Sigmoid colon (tissue), 7 donors: Measurements from ENCODE around the gene FAM76A. TPM values are rescaled to one million over a fixed set of nuclear protein-coding genes. Genes with fewer than 3 reads are reported as not detected.

Experiments used
- DNase-seq: peaks from one replicate; pipeline ENCODE4 v3.0.0-alpha.2; 2019
- H3K27ac ChIP-seq, 4 donors: fragments of 200-600 bp; sonication (generic); one replicate each; pipeline ENCODE4 v1.5.1; 2016 to 2019; ENCODE audit warnings: mild to moderate bottlenecking in 1 of 4
- H3K27me3 ChIP-seq, 3 donors: fragments of 200-600 bp; sonication (generic); one replicate each; pipeline ENCODE4 v1.5.1; 2019; ENCODE audit warnings: mild to moderate bottlenecking in 1 of 3
- H3K36me3 ChIP-seq, 4 donors: fragments of 200-600 bp; sonication (generic); one replicate each; pipeline ENCODE4 v1.5.1; 2016 to 2019
- H3K4me1 ChIP-seq, 4 donors: fragments of 200-600 bp; sonication (generic); one replicate each; pipeline ENCODE4 v1.5.1; 2017 to 2019
- H3K4me3 ChIP-seq, 4 donors: fragments of 200-600 bp; sonication (generic); one replicate each; pipeline ENCODE4 v1.5.1; 2017 to 2019; ENCODE audit warnings: mild to moderate bottlenecking in 2 of 4, moderate library complexity in 1 of 4
- H3K9me3 ChIP-seq, 4 donors: fragments of 200-600 bp in 3 of 4; sonication (generic) in 3 of 4; one replicate each; pipeline versions ENCODE4 v1.5.1 to v1.6.1; 2013 to 2019
- CTCF ChIP-seq, 4 experiments: fragments of 450-650 bp in 3 of 4; fragments of 200-600 bp in 1 of 4; IDR thresholded peaks; one replicate each; pipeline ENCODE4 v1.5.1; 2016 to 2019; ENCODE audit warnings: antibody characterized with exemption in 4 of 4, mild to moderate bottlenecking in 3 of 4, moderate library complexity in 2 of 4
- EP300 ChIP-seq, 4 donors: sonication (generic); formaldehyde crosslinking; IDR thresholded peaks; one replicate each; pipeline ENCODE4 v1.6.1; 2017; ENCODE audit warnings: antibody characterized with exemption in 4 of 4
- POLR2A ChIP-seq, 2 donors: fragments of 450-650 bp; IDR thresholded peaks; one replicate each; pipeline ENCODE4 v1.6.1; 2016; ENCODE audit warnings: antibody characterized with exemption in 2 of 2, mild to moderate bottlenecking in 2 of 2, moderate library complexity in 2 of 2
- POLR2AphosphoS5 ChIP-seq, 4 donors: sonication (generic); formaldehyde crosslinking; IDR thresholded peaks; one replicate each; pipeline ENCODE4 v1.6.1; 2017; ENCODE audit warnings: antibody characterized with exemption in 4 of 4
- WGBS, 2 donors: extraction: QIAGEN DNeasy Blood & Tissue Kit; methylation state at CpG; one replicate each; pipeline ENCODE4 v1.1.7; 2013; 5-methylcytosine and 5-hydroxymethylcytosine counted together
- intact Hi-C: fragments of 100-400 bp; cut with DNase I; formaldehyde crosslinking; loops from one replicate; pipeline ENCODE4 v1.15.1; 2023
- polyA plus RNA-seq, 3 donors: library from polyadenylated mRNA; stranded (reverse); fragments of 200-250 nt; gene quantifications; one replicate each; pipeline ENCODE4 v1.2.3, GENCODE V29; 2013
- total RNA-seq, 4 donors: library from RNA; depleted of rRNA; stranded (reverse); fragments of >200 nt; gene quantifications; one replicate each; pipeline ENCODE4 v1.1.0, GENCODE V29; 2016
- donor health status: healthy with polysubstance abuse.
- donor health status: Bipolar disorder and iron deficiency.
- donor health status: healthy.

Gene FAM76A
- total and polyA plus RNA-seq, 7 donors, result 3.6 to 24.3 (median 11.9) TPM

- Histone ChIP-seq H3K27ac (no peak overlapping the region), H3K9me3 (no peaks in the 10 kb centered on the region), H3K4me1 (peaks cover 0 to 6% (median 0%) of the 10 kb centered on the region in 4 donors), H3K4me3 (no peak overlapping the region), H3K36me3 (peaks cover 0 to 94% (median 41%) of the 10 kb centered on the region in 4 donors), H3K27me3 (no peaks in the 10 kb centered on the region)
- intact Hi-C loops, result no loop called here
- TF ChIP-seq POLR2AphosphoS5 (IDR thresholded peaks at IDR 0.05), result no peak
- TF ChIP-seq EP300 (IDR thresholded peaks at IDR 0.05), result no peak
- no peak for TF ChIP-seq POLR2A (IDR thresholded peaks at IDR 0.05)
- TF ChIP-seq CTCF (IDR thresholded peaks at IDR 0.05), result no peak
- no peak for DNase-seq
- 89 to 96% methylated on average over 1 of the region's 1 CpG for WGBS, 2 donors
Measured at GRCh38 chr1:27755286-27755685, 29.5 kb downstream of the FAM76A start.

- intact Hi-C loops, result no loop called here
- no peak for DNase-seq
- Histone ChIP-seq H3K9me3 (no peaks in the 10 kb centered on the region), H3K27ac (no peak overlapping the region), H3K4me3 (no peak overlapping the region), H3K27me3 (no peaks in the 10 kb centered on the region), H3K36me3 (peaks cover 0 to 94% (median 36%) of the 10 kb centered on the region in 4 donors), H3K4me1 (peaks cover 0 to 6% (median 0%) of the 10 kb centered on the region in 4 donors)
- TF ChIP-seq POLR2AphosphoS5 (IDR thresholded peaks at IDR 0.05), result peak in 1 of 4 donors; percentile 12
- no peak for TF ChIP-seq CTCF (IDR thresholded peaks at IDR 0.05)
- TF ChIP-seq POLR2A (IDR thresholded peaks at IDR 0.05), result no peak
- no peak for TF ChIP-seq EP300 (IDR thresholded peaks at IDR 0.05)
- 91 to 98% methylated on average over 4 of the region's 4 CpGs for WGBS, 2 donors
Measured at GRCh38 chr1:27755865-27756264, 30.1 kb downstream of the FAM76A start.

GRCh38 chr1:27759236-27759635 lies 33.5 kb downstream of the FAM76A start:
- Histone ChIP-seq H3K4me1 (peaks cover 0 to 6% (median 0%) of the 10 kb centered on the region in 4 donors), H3K4me3 (no peak overlapping the region), H3K27me3 (no peaks in the 10 kb centered on the region), H3K27ac (no peak overlapping the region), H3K9me3 (no peaks in the 10 kb centered on the region), H3K36me3 (peaks cover 0 to 81% (median 31%) of the 10 kb centered on the region in 4 donors)
- 93 to 98% methylated on average over 2 of the region's 2 CpGs for WGBS, 2 donors
- DNase-seq, result no peak
- TF ChIP-seq CTCF (IDR thresholded peaks at IDR 0.05) (no peak), POLR2A (IDR thresholded peaks at IDR 0.05) (no peak), EP300 (IDR thresholded peaks at IDR 0.05) (no peak), POLR2AphosphoS5 (IDR thresholded peaks at IDR 0.05) (no peak)
- intact Hi-C loops, result no loop called here

GRCh38 chr1:27760426-27760825 lies 34.7 kb downstream of the FAM76A start:
- no peak for DNase-seq
- no peaks in the 10 kb centered on the region for H3K9me3 ChIP-seq
- intact Hi-C loops, result no loop called here
- TF ChIP-seq POLR2AphosphoS5 (IDR thresholded peaks at IDR 0.05) (no peak), EP300 (IDR thresholded peaks at IDR 0.05) (no peak), CTCF (IDR thresholded peaks at IDR 0.05) (no peak), POLR2A (IDR thresholded peaks at IDR 0.05) (no peak)
- peaks cover 0 to 6% (median 0%) of the 10 kb centered on the region in 4 donors for H3K4me1 ChIP-seq
- H3K27me3 ChIP-seq, result no peaks in the 10 kb centered on the region
- peaks cover 0 to 70% (median 26%) of the 10 kb centered on the region in 4 donors for H3K36me3 ChIP-seq
- 84 to 85% methylated on average over 3 of the region's 3 CpGs for WGBS, 2 donors
- H3K27ac ChIP-seq, result peak overlapping the region in 1 of 4 donors; percentile 4
- H3K4me3 ChIP-seq, result no peak overlapping the region

- WGBS, 2 donors, result 95 to 97% methylated on average over 1 of the region's 1 CpG
- Histone ChIP-seq H3K4me3 (no peak overlapping the region), H3K4me1 (no peaks in the 10 kb centered on the region), H3K36me3 (peaks cover 0 to 54% (median 12%) of the 10 kb centered on the region in 4 donors), H3K27ac (no peak overlapping the region), H3K9me3 (no peaks in the 10 kb centered on the region), H3K27me3 (no peaks in the 10 kb centered on the region)
- intact Hi-C loops, result no loop called here
- no peak for TF ChIP-seq POLR2A (IDR thresholded peaks at IDR 0.05)
- no peak for TF ChIP-seq EP300 (IDR thresholded peaks at IDR 0.05)
- no peak for TF ChIP-seq CTCF (IDR thresholded peaks at IDR 0.05)
- no peak for TF ChIP-seq POLR2AphosphoS5 (IDR thresholded peaks at IDR 0.05)
- no peak for DNase-seq
Measured at GRCh38 chr1:27762033-27762432, 36.3 kb downstream of the FAM76A start.
